ENCODE results near the gene AK1.
"Not testable (repeated sequence)": the region's sequence is repeated elsewhere in the genome, so short reads cannot be mapped to it uniquely, and the experiment has no call there.

GRCh38 chr9:127845619-127846018, 31.9 kb downstream of the AK1 start:
- TF ChIP-seq CTCF (conservative IDR thresholded peaks at IDR 0.05; ENCODE audit: low read length); EZH2phosphoT487 (IDR thresholded peaks at IDR 0.05; ENCODE audit: borderline replicate concordance): not testable (repeated sequence)

All from Loucy (cell line).